GM13976 (cell line): ENCODE measurements around the gene SCLY.
"Not testable (repeated sequence)": the region's sequence is repeated elsewhere in the genome, so short reads cannot be mapped to it uniquely, and the experiment has no call there.

Experiments
- DNase-seq: peaks from one replicate; pipeline ENCODE4 v3.0.0; 2012; ENCODE audit warnings: low spot score
- in situ Hi-C: fragments of 300-500 bp; cut with MboI; formaldehyde crosslinking; loops from one replicate; pipeline ENCODE4 v1.12.0; 2022; ENCODE audit warnings: low sequenced_read_pairs, mixed read lengths, inconsistent platforms; ENCODE audit not compliant: unreplicated experiment
- TF ChIP-seq, protein P1 (sequence below): IDR thresholded peaks from 2 replicates; pipeline ENCODE4 v1.5.1; 2012; ENCODE audit warnings: borderline replicate concordance, mild to moderate bottlenecking; ENCODE audit not compliant: insufficient read depth; ENCODE audit errors: extremely low read depth, missing control alignments, control extremely low read depth

The SCLY gene

DNA sequence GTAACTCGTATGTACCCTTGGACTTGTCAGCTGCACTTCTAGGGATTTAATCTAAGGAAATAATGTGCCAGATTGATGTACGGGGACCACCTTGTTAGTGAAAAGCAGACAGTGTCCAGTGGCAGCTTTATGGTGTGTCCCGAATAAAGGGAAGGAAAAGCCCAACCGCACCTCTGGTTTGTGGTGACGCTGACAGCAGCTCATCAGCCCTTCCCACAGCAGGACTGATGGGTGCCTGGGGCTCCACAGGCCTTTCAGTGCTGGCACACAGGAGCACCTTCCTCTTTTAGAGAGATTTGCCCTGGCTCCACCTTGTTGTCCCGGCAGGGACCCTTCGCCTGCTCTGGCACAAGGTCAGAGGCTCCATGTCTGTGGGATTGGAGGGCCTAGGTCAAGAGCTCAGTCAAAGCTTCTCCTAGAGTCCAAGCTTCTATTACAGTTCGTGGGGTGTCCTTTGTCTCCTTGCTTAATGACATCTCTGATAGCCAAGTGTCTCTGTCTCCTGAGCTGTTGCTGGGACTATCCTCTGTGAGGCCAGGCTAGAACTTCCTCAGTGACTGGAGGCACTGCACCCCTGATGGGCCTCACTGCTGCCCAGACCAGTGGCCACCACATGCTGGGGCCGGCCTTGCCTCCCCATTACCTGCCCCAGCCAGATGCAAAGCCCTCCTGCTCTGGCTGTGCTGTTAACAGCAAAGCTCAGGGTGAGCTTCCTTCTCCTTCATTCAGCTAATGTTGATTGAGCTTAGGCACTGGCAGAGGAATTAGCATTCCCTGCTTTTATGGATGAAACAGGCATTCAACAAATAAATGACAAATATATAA, 33.0 kb upstream of the SCLY start:
- no peak for DNase-seq
- TF ChIP-seq, protein P1, sequence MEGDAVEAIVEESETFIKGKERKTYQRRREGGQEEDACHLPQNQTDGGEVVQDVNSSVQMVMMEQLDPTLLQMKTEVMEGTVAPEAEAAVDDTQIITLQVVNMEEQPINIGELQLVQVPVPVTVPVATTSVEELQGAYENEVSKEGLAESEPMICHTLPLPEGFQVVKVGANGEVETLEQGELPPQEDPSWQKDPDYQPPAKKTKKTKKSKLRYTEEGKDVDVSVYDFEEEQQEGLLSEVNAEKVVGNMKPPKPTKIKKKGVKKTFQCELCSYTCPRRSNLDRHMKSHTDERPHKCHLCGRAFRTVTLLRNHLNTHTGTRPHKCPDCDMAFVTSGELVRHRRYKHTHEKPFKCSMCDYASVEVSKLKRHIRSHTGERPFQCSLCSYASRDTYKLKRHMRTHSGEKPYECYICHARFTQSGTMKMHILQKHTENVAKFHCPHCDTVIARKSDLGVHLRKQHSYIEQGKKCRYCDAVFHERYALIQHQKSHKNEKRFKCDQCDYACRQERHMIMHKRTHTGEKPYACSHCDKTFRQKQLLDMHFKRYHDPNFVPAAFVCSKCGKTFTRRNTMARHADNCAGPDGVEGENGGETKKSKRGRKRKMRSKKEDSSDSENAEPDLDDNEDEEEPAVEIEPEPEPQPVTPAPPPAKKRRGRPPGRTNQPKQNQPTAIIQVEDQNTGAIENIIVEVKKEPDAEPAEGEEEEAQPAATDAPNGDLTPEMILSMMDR: no peak
- in situ Hi-C loops: no loop called here

DNA sequence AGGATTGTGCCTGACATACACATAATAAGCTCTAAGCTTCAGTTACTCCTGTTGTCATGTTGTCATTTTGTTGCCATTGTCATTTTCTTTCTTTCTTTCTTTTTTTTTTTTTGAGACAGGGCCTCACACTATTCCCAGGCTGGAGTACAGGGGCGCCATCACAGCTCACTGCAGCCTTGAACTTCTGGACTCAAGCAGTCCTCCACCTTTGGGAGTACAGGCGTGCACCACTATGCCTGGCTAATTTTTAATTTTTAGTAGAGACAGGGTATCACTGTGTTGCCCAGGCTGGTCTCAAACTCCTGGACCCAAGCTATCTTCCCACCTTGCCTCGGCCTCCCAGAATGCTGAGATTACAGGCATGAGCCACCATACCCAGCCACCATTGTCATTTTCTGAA, 30.9 kb upstream of the SCLY start:
- DNase-seq: no peak
- TF ChIP-seq, protein P1: no peak
- in situ Hi-C loops: no loop called here

DNA sequence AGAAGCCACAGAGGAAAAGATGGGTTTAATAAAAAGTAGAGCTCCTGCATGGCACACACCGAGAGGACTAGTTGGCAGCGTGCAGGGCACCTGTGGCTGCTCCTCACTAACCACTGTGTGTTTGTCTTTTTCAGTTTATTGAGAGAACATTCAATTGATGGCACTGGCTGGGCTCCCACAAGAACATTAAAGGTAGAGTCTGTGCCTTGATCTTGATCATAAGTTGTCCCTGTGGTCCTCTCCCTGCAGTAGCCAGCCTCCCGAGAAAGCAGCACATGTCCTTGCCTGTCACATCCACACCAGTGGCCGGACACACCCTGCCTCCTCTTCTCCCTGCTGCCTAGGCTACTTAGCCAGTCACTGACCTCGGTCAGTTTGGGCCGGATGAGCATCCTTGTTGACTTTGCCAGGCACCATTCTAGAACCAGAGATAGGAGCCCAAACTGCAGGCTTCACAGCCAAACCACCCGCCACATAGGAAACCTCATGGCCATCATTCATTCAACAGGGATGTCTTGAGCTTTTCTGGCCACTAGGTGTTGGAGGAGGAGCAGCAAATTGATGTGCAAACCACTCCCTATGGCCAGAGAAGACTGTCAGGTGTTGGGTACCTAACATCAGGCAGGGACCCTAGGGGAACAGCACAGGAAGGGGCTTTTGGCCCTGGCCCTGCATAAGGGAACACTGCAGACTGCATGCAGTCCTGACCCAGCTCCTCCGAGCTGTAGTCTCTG, 30.2 kb upstream of the SCLY start:
- no peak for DNase-seq
- TF ChIP-seq, protein P1: no peak
- in situ Hi-C loops: no loop called here

DNA sequence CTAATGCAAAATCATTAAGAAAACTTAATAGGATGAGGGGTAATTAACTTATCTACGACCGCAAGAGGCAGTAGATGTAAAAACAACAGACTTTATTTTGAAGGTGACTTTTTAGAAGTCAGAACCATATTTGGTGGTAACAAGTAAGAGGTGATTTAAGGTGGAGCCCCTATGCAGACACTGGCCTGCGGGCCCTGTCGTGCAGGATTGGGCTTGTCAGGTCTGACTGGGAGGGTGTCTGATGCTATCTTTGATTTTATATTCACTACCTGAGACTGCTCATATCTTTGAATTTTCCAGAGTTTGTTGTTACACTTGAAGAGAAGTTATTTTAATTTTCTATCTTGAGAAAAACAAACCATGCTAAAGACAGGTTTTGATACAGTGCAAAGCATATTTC, 29.1 kb upstream of the SCLY start:
- in situ Hi-C loops: no loop called here
- no peak for DNase-seq

DNA sequence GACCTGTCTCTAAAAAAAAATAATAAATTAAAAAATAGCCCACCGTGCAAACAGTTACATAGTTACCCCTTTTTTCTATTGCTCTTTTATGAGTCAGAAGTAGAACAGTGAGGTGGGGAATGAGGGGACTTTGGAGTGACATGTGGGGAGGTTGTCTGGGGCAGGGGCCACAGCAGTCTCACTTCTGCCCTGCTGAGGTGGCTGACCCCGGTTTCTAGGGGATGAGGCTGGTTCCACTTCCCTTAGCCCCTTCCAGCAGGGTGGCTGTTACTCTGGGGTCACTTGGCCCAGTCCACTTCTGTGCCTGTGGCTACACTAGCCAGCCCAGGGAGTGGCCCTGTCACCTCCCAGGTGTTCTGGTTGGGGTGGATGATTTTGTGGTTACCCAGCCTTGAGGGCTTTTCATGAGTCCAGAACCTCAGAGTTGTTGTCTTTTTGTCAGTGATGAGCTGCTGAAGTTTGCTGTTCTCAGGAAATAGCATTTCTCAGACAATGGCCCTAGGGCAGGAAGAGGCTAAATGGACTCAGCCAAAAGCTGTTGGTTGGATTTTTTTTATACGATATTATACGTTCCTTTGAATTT, 28.0 kb upstream of the SCLY start:
- in situ Hi-C loops: no loop called here
- TF ChIP-seq, protein P1: no peak
- DNase-seq: peak; percentile 38

More for the DNA sequence above, 29.1 kb upstream of the SCLY start:
- TF ChIP-seq, protein P1: no peak

DNA sequence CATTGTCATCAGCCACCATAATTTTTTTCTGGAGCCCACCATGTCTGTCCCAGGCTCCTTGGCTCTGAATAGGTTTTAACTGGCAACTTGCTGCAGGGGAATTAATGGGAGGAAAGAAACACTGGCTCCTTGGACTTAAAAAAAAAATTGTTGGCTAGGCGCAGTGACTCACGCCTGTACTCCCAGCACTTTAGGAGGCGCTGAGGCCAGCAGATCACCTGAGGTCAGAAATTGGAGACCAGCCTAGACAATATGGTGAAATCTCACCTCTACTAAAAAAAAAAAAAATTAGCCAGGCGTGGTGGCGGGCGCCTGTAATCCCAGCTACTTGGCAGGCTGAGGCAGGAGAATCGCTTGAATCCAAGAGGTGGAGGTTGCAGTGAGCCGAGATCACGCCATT, 26.8 kb upstream of the SCLY start:
- in situ Hi-C loops, DNase-seq: not testable (repeated sequence)

DNA sequence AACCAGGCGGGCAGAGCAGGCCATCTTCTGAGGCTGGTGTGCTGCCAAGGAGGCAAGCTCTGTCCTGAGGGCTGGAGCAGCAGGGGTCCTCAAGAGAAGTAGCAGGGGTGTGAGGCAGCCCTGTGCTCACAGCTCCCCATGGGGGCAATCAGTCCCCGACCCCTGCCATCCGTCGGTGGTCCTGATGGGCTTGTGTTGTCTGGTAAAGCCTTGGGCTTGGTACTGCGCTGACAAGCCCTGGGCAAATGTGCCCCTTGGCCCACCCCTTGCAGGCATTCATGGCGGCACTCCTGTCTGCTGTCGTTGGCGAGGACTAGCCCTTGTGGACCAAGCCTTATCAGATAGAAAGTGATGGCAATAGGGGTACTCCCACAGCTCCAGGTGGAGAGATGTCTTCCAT, 22.6 kb upstream of the SCLY start:
- TF ChIP-seq, protein P1: no peak
- in situ Hi-C loops: no loop called here
- no peak for DNase-seq
